Epithelial cell of esophagus (primary cell): Measurements from ENCODE around the gene USP33.

ENCODE experiments used
- DNase-seq: peaks from one replicate; pipeline ENCODE4 v3.0.0; 2010; ENCODE audit warnings: low read depth
- H3K4me3 ChIP-seq: 2 replicates; pipeline ENCODE4 v1.5.1; 2011; ENCODE audit warnings: mild to moderate bottlenecking, low read length, control low read depth
- TF ChIP-seq, protein P1 (sequence below): IDR thresholded peaks from 2 replicates; pipeline ENCODE4 v1.5.1; 2011; ENCODE audit warnings: low read depth, mild to moderate bottlenecking, low read length, control low read depth, inconsistent platforms; ENCODE audit not compliant: insufficient read depth; ENCODE audit errors: missing control alignments

USP33 gene

DNA sequence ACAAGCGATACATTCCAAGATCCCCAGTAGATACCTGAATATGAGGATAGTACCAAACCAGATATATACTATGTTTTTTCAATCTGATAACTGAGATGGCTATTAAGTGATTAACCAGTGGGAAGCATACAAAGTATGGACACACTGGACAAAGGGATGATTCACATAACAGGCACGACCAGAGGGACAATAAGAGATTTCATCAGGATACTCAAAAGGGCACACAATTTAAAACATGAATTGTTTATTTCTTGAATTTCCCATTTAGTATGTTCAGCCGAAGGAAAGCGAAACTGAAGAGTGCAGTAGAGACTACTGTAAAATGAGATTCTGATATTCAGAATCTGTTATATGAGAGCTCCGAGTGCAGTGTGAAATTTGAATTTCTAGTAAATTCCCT is 87.8 kb downstream of the USP33 start:
- H3K4me3 ChIP-seq, result no peak overlapping the region
- peak; percentile 8 for DNase-seq
- TF ChIP-seq, protein P1, sequence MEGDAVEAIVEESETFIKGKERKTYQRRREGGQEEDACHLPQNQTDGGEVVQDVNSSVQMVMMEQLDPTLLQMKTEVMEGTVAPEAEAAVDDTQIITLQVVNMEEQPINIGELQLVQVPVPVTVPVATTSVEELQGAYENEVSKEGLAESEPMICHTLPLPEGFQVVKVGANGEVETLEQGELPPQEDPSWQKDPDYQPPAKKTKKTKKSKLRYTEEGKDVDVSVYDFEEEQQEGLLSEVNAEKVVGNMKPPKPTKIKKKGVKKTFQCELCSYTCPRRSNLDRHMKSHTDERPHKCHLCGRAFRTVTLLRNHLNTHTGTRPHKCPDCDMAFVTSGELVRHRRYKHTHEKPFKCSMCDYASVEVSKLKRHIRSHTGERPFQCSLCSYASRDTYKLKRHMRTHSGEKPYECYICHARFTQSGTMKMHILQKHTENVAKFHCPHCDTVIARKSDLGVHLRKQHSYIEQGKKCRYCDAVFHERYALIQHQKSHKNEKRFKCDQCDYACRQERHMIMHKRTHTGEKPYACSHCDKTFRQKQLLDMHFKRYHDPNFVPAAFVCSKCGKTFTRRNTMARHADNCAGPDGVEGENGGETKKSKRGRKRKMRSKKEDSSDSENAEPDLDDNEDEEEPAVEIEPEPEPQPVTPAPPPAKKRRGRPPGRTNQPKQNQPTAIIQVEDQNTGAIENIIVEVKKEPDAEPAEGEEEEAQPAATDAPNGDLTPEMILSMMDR, result no peak

DNA sequence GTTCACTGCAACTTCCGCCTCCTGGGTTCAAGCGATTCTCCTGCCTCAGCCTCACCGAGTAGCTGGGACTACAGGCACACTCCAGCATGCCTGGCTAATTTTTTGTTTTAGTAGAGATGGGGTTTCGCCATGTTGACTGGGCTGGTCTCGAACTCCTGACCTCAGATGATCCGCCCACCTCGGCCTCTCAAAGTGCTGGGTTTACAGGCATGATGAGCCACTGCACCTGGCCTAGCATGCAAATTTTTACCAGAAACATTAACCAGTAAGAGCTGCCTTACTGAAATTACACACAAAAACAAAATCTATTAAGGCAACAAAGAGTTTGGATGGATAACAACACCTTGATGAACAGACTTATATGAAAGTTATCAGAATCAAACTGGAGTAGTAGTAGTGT is 89.3 kb downstream of the USP33 start:
- H3K4me3 ChIP-seq, result no peak overlapping the region
- TF ChIP-seq, protein P1, result no peak
- no peak for DNase-seq

DNA sequence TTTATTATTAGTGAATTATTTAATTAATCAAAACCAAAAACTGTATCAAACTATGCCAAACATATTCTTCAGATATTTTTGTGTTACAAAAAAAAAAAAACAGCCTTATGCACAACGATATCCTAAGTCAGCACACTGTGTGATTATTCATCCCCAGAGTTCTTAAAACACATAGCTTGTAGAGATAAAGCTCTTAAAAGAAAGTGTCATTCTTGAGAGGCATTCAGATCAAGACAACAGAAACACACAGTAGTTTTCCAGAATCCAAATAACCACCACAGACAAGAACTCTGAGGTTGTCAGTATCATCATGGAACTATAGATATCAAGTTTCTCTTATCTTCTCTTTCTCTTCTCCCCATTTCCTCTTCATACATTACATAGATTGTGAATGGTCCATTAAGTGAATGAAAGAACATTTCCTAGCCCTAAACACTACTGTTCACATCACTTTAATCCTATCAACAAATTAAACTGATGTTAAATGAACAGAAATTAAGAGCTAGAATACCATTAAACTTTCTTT is 90.7 kb downstream of the USP33 start:
- TF ChIP-seq, protein P1, result no peak
- H3K4me3 ChIP-seq, result no peak overlapping the region
- DNase-seq, result no peak

DNA sequence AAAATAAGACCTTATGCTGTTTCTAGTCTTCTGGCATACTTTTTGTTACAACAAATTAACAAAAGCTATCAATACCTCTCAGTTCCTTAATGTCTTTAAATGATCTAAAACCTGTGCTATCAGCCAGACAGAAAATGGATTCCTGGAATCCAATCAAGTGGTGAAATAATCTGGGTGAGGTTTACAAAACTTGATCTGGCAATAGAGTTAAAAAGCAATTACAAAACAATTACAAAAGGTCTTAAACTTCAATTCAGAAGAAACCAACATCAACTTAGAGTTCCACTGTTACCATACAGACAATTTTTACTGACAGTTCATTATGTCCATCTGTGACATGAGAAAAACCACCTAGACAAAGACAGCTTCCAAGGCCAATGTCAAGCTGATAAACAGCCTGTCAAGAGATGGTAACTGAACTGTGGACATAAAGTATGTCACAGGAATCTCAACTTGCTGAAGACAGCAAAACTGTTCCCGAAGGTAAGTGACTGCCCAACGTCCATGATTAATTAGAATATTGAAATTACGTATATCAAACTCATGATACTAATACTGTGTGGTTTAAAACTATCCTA is 94.6 kb downstream of the USP33 start:
- no peak overlapping the region for H3K4me3 ChIP-seq
- TF ChIP-seq, protein P1, result no peak
- DNase-seq, result no peak

DNA sequence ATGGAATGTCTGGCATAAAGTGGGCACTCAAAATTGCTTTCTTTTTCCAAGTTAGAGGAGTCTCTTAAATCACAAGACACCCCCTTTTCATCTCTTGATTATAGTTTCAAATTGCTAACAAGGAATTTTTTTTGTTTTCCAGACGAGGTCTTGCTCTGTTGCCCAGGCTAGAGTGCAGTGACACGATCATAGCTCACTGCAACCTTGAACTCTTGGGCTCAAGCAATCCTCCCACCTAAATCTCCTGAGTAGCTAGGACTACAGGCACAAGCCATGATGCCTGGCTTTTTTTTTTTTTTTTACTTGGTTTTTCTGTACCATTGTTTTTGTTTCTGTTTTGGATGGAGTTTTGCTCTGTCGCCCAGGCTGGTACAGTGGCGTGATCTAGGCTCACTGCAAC is 98.0 kb downstream of the USP33 start:
- H3K4me3 ChIP-seq, result no peak overlapping the region
- TF ChIP-seq, protein P1, result no peak
- no peak for DNase-seq

DNA sequence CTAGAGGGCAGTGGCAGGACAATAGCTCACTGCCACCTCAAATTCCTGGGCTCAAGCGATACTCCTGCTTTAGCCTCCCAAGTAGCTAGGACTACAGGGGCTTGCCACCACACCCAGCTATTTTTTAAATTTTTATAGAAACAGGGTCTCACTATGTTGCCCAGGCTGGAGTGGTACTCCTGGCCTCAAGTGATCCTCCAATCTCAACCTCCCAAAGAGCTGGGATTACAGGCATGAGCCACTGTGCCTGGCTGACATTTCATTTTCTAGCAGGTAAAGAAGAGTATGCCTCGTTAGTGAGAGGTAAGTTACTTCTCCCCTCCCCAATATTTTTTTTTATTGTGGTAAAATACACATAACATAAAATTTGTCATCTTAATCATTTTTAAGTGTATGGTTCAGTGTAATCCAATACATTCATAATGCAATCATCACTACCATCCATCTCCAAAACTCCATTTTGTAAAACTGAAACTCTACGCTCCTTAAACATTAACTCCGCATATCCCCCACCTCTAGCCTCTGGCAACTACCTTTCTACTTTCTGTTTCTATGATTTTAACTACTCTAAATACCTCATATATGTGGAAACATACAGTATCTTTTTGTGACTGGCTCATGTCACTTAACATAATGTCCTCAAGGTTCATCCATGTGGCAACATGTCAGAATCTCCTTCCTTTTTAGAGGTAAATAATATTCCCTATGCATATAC is 99.6 kb downstream of the USP33 start:
- no peak overlapping the region for H3K4me3 ChIP-seq
- no peak for DNase-seq
- TF ChIP-seq, protein P1, result no peak
